GM12878 (cell line): Measurements from ENCODE around the gene ZXDC. TPM values are rescaled to one million over a fixed set of nuclear protein-coding genes. Genes with fewer than 3 reads are reported as not detected.

Source experiments
- ATAC-seq: fragments of 200-7000 bp; cut with Tn5 transposase; 3 replicates; pipeline ENCODE4 v1.9.1; 2020; ENCODE audit warnings: mild to moderate bottlenecking, moderate library complexity
- BruUV-seq: library from RNA; stranded (reverse); fragments of 400-500 nt; replicated peaks from 2 replicates; lab custom pipeline; 2021; lab: Mats Ljungman, UMichigan
- CTCF ChIA-PET: fragments of 300-600 bp; sonication (Branson Sonifier 250); formaldehyde crosslinking; extraction: SDS; loops from one replicate; lab custom pipeline; 2021; ENCODE audit warnings: inconsistent platforms; lab: Yijun Ruan, JAX
- POLR2A ChIA-PET: fragments of 350-600 bp; formaldehyde crosslinking; extraction: SDS; loops from one replicate; lab custom pipeline; 2021; ENCODE audit warnings: inconsistent platforms; lab: Charles Lee
- RAD21 ChIA-PET: fragments of 300-600 bp; sonication (Branson Sonifier 250); formaldehyde crosslinking; loops from one replicate; lab custom pipeline; 2023; ENCODE audit warnings: antibody characterized with exemption; ENCODE audit not compliant: unreplicated experiment; lab: Charles Lee
- SMC1A ChIA-PET: fragments of 300-600 bp; sonication (Branson Sonifier 250); formaldehyde crosslinking; loops from one replicate; lab custom pipeline; 2023; ENCODE audit not compliant: unreplicated experiment, uncharacterized antibody; lab: Charles Lee
- DNase-seq: peaks from one replicate; pipeline ENCODE4 v3.0.0-alpha.2; 2011; ENCODE audit warnings: low read depth, low spot score
- FAIRE-seq: peaks from 3 replicates; lab custom pipeline; 2011; peaks lifted over from hg19 to GRCh38; lab: Jason Lieb, UNC
- H2AFZ ChIP-seq: 2 replicates; pipeline ENCODE4 v1.6.0; 2011; ENCODE audit warnings: low read depth, low read length, control low read depth; ENCODE audit not compliant: control insufficient read depth
- H3K27ac ChIP-seq: 2 replicates; pipeline ENCODE4 v1.5.1; 2011; ENCODE audit warnings: control low read depth; ENCODE audit not compliant: control insufficient read depth, insufficient read depth
- H3K27me3 ChIP-seq, 2 experiments: replicated peaks in 1 of 2; 2 replicates each; pipeline versions ENCODE4 v1.6.0 to v1.6.1; 2011; ENCODE audit warnings: low read length in 1 of 2; ENCODE audit not compliant: control insufficient read depth in 2 of 2, insufficient read depth in 2 of 2
- H3K36me3 ChIP-seq, 2 experiments: 2 replicates each; pipeline ENCODE4 v1.5.1; 2011; ENCODE audit warnings: low read length in 1 of 2; ENCODE audit not compliant: control insufficient read depth in 2 of 2, insufficient read depth in 2 of 2
- H3K4me1 ChIP-seq: 2 replicates; pipeline ENCODE4 v1.6.1; 2011; ENCODE audit warnings: mild to moderate bottlenecking, low read length, moderate library complexity, mixed read lengths; ENCODE audit not compliant: control insufficient read depth, insufficient read depth
- H3K4me2 ChIP-seq: 2 replicates; pipeline ENCODE4 v1.6.0; 2011; ENCODE audit warnings: control low read depth; ENCODE audit not compliant: control insufficient read depth, insufficient read depth
- H3K4me3 ChIP-seq: fragments of 200-600 bp; sonication (generic); 2 replicates; pipeline ENCODE4 v1.5.1; 2016
- H3K79me2 ChIP-seq: 2 replicates; pipeline ENCODE4 v1.6.0; 2011; ENCODE audit warnings: low read length; ENCODE audit not compliant: control insufficient read depth, insufficient read depth
- H3K9ac ChIP-seq: 2 replicates; pipeline ENCODE4 v1.8.0; 2011; ENCODE audit warnings: low read length, control low read depth, mixed read lengths; ENCODE audit not compliant: control insufficient read depth, insufficient read depth
- H3K9me3 ChIP-seq: replicated peaks from 3 replicates; pipeline ENCODE4 v1.5.1; 2011; ENCODE audit warnings: mild to moderate bottlenecking, low read length; ENCODE audit not compliant: control insufficient read depth, insufficient read depth
- H4K20me1 ChIP-seq: 2 replicates; pipeline ENCODE4 v1.6.0; 2011; ENCODE audit not compliant: control insufficient read depth, insufficient read depth
- NFYB ChIP-seq: IDR thresholded peaks from 2 replicates; pipeline ENCODE4 v1.6.1; 2011; ENCODE audit warnings: low read depth, mild to moderate bottlenecking, low read length, improper control_type of control experiment, moderate library complexity; ENCODE audit not compliant: insufficient read depth
- SUPT20H ChIP-seq: IDR thresholded peaks from 2 replicates; pipeline ENCODE4 v1.6.1; 2011; ENCODE audit warnings: low read depth, mild to moderate bottlenecking, low read length, moderate library complexity, borderline replicate concordance; ENCODE audit not compliant: control insufficient read depth
- YY1 ChIP-seq: IDR thresholded peaks from 2 replicates; pipeline ENCODE4 v1.6.1; 2011; ENCODE audit warnings: low read depth, mild to moderate bottlenecking, low read length
- WGBS: methylation state at CpG from one replicate; pipeline ENCODE4 v1.1.6; 2016; ENCODE audit warnings: low lambda C conversion rate; ENCODE audit not compliant: insufficient replicate concordance, insufficient coverage; ENCODE audit errors: missing lambda C conversion rate; 5-methylcytosine and 5-hydroxymethylcytosine counted together
- in situ Hi-C: fragments of 300-500 bp; cut with MboI; formaldehyde crosslinking; loops from 9 replicates; pipeline ENCODE4 v1.14.3; 2018; ENCODE audit warnings: mixed read lengths
- intact Hi-C: fragments of 100-400 bp; cut with micrococcal nuclease; formaldehyde crosslinking; loops from one replicate; pipeline ENCODE4 v1.14.2; 2022; ENCODE audit not compliant: unreplicated experiment
- polyA plus RNA-seq, 11 experiments: library from polyadenylated mRNA; depleted of rRNA in 4 of 11; unstranded in 6 of 11; stranded (reverse) in 5 of 11; fragments of >200 nt; fragmentation: Nextera tagmentation in 4 of 11; fragmentation: Illumina TruSeq in 1 of 11; extraction: Ambion mirVana in 4 of 11; extraction: Trizol in 1 of 11; gene quantifications; 1 replicate in 1 of 11; 2 replicates in 10 of 11; pipeline versions ENCODE4 v1.2.1 to v1.2.3, GENCODE V29; 2011 to 2016; ENCODE audit warnings: inconsistent platforms in 2 of 11, missing spikeins in 2 of 11, low read depth in 1 of 11
- total RNA-seq, 4 experiments: library from RNA; depleted of rRNA in 3 of 4; stranded (reverse); fragments of >200 nt in 3 of 4; fragmentation: Illumina TruSeq in 1 of 4; extraction: Trizol in 1 of 4; gene quantifications; 2 replicates each; pipeline versions ENCODE4 v1.2.1 to v1.2.3, GENCODE V29; 2013 to 2021
- TF ChIP-seq, protein P1 (sequence below): fragments of 450-650 bp; IDR thresholded peaks from 2 replicates; pipeline ENCODE4 v1.6.1; 2016; ENCODE audit warnings: mild to moderate bottlenecking
- TF ChIP-seq, protein P2 (sequence below): fragments of 450-650 bp; IDR thresholded peaks from 2 replicates; pipeline ENCODE4 v1.6.1; 2018; ENCODE audit warnings: borderline replicate concordance, mild to moderate bottlenecking; ENCODE audit not compliant: partially characterized antibody

Gene ZXDC
- total and polyA plus RNA-seq, 10 of the 15 experiments (the other 5 are each of a cell fraction or from before 2014, with no cell fraction given): 0.72 to 15.3 (median 8.5) TPM

DNA sequence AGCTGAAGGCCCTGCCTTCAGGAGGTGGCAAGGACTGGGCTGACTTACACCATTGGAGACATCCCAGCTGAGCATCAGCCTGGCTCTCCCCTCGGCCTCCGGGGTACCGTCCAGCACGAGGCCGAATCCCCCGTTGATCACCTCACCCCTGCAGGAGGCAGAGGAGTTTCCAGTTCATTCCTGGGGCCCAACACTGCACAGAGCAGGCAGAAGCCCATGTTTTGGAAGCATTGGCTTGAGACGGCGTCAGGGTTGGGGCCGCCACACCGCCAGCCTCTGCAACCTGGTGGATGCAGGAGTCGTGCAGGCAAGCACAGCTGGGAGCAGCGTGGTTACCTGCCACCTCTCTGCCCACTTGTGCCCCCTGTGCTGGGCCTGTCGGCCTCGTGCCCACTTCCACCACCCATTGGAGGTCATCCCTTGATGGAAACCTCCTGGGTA, 7.7 kb upstream of the ZXDC start:
- CTCF ChIA-PET: no interaction called here
- BruUV-seq: no TSS peak
- H4K20me1 ChIP-seq: no peaks in the 10 kb centered on the region
- H3K27me3 ChIP-seq: no peaks in the 10 kb centered on the region
- 32% methylated on average over 14 of the region's 14 CpGs for WGBS
- FAIRE-seq (no peak), ATAC-seq (no peak), DNase-seq (no peak)
- TF ChIP-seq, protein P1, sequence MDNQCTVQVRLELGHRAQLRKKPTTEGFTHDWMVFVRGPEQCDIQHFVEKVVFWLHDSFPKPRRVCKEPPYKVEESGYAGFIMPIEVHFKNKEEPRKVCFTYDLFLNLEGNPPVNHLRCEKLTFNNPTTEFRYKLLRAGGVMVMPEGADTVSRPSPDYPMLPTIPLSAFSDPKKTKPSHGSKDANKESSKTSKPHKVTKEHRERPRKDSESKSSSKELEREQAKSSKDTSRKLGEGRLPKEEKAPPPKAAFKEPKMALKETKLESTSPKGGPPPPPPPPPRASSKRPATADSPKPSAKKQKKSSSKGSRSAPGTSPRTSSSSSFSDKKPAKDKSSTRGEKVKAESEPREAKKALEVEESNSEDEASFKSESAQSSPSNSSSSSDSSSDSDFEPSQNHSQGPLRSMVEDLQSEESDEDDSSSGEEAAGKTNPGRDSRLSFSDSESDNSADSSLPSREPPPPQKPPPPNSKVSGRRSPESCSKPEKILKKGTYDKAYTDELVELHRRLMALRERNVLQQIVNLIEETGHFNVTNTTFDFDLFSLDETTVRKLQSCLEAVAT: no peak
- TF ChIP-seq SUPT20H: no peak
- TF ChIP-seq NFYB: no peak
- TF ChIP-seq, protein P2, sequence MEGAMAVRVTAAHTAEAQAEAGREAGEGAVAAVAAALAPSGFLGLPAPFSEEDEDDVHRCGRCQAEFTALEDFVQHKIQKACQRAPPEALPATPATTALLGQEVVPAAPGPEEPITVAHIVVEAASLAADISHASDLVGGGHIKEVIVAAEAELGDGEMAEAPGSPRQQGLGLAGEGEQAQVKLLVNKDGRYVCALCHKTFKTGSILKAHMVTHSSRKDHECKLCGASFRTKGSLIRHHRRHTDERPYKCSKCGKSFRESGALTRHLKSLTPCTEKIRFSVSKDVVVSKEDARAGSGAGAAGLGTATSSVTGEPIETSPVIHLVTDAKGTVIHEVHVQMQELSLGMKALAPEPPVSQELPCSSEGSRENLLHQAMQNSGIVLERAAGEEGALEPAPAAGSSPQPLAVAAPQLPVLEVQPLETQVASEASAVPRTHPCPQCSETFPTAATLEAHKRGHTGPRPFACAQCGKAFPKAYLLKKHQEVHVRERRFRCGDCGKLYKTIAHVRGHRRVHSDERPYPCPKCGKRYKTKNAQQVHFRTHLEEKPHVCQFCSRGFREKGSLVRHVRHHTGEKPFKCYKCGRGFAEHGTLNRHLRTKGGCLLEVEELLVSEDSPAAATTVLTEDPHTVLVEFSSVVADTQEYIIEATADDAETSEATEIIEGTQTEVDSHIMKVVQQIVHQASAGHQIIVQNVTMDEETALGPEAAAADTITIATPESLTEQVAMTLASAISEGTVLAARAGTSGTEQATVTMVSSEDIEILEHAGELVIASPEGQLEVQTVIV: no peak
- TF ChIP-seq YY1: no peak
- RAD21 ChIA-PET: no interaction called here
- SMC1A ChIA-PET: no interaction called here
- no peak overlapping the region for H3K27ac ChIP-seq
- H3K4me2 ChIP-seq: no peak overlapping the region
- H3K36me3 ChIP-seq: no peaks in the 10 kb centered on the region
- POLR2A ChIA-PET: no interaction called here
- H3K4me1 ChIP-seq: no peaks in the 10 kb centered on the region
- no peak overlapping the region for H3K4me3 ChIP-seq
- intact Hi-C loops (no loop called here), in situ Hi-C loops (no loop called here)
- H3K9me3 ChIP-seq: no peaks in the 10 kb centered on the region
- H2AFZ ChIP-seq: no peak overlapping the region
- H3K79me2 ChIP-seq: no peaks in the 10 kb centered on the region
- no peak overlapping the region for H3K9ac ChIP-seq
